ENCODE measurements around the gene SF3B2.
"Not testable (repeated sequence)": the region's sequence is repeated elsewhere in the genome, so short reads cannot be mapped to it uniquely, and the experiment has no call there.

Gene SF3B2

DNA sequence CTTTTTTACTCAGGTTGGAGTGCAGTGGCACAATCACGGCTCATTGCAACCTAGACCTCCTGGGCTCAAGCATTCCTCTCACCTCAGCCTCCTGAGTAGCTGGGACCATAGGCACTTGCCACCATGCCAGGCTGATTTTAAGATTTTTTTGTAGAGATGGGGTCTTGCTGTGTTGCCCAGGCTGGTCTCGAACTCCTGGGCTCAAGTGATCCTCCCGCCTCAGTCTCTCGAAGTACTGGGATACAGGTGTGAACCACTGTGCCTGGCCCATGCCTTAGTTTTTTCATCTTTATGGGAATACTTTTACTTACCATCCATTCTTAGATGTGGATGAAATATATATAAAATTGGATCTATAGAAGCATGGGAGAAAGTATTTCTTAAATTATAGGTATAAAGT lies 23.1 kb downstream of the SF3B2 start:
- TF ChIP-seq CTCF (conservative IDR thresholded peaks at IDR 0.05; ENCODE audit: low read length) = no peak
- H3K4me3 ChIP-seq (ENCODE audit: low read length) = no peak overlapping the region
- DNase-seq (ENCODE audit: low read depth) = no peak

- TF ChIP-seq CTCF (conservative IDR thresholded peaks at IDR 0.05; ENCODE audit: low read length) = no peak
- DNase-seq (ENCODE audit: low read depth) = peak; percentile 78
- no peak overlapping the region for H3K4me3 ChIP-seq (ENCODE audit: low read length)
Measured at GRCh38 chr11:66076561-66076960, 24.4 kb downstream of the SF3B2 start.

DNA sequence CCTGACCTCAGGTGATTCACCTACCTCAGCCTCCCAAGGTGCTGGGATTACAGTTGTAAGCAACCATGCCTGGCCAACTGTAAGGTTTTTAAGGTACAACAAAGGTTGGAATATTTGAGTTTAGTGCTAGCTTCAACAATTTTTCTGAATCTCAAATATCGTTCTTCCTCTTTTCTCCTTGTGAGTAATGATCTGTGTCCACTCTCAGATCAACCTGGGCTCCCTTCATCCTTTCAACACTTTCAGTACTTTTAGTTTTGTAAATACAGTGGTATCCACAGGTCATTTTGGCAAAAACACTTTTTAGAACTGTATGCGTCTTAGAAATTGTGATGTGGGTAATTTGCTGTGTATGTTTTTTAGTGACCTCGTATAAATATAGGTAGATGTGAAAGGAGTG lies 25.8 kb downstream of the SF3B2 start:
- no peak for TF ChIP-seq CTCF (conservative IDR thresholded peaks at IDR 0.05; ENCODE audit: low read length)
- H3K4me3 ChIP-seq (ENCODE audit: low read length) = no peak overlapping the region
- DNase-seq (ENCODE audit: low read depth) = no peak

DNA sequence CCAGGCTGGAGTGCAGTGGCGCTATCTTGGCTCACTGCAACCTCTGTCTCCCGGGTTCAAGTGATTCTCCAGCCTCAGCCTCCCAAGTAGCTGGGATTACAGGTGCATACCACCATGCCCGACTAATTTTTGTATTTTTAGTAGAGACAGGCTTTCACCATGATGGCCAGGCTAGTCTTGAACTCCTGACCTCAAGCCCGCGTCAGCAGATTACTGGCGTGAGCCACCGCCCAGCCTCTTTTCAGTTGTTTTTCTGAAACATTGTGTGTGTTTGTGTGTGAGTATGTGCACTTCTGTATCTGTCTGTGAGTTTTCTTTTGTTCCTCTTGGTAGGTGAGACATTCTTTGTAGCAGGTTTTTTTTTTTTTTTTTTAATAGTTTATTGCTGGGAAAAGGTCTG lies 26.8 kb downstream of the SF3B2 start:
- not testable (repeated sequence) for DNase-seq (ENCODE audit: low read depth); H3K4me3 ChIP-seq (ENCODE audit: low read length)

DNA sequence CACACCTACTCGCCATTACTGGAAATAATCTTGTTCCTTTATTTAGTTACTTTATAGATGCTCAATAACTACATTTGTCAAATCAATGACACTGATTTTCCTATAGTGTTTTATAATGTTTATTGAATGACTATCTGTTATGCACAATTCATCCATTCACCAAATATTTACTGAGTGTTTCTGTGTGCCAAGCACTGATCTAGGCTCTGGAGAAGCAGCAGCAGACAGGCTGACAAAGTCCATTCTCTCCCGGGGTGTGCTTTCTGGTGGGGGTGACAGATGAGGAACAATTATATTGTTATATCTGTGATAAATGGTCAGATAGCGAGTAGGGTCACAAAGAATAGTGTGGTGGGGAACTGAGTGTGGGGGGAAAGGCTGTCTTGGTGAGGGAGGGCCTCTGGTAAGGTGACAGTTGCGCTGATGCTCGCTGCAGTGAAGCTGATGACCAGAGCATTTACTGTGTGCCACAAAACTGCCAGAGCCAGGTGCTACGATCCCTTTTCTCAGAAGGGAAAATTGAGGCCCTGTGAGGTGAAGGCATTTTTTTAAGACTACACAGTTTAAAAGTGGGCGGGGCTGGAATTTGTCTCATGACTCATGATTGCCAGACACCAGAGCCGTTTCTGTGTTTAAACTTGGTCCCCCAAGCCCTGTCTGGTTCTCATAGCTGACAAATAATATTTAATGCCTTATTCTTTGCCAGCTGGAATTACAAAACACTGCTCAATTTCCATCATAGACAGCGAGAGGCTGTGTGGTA lies 28.1 kb downstream of the SF3B2 start:
- TF ChIP-seq CTCF (conservative IDR thresholded peaks at IDR 0.05; ENCODE audit: low read length) = no peak
- peak; percentile 94 for DNase-seq (ENCODE audit: low read depth)

DNA sequence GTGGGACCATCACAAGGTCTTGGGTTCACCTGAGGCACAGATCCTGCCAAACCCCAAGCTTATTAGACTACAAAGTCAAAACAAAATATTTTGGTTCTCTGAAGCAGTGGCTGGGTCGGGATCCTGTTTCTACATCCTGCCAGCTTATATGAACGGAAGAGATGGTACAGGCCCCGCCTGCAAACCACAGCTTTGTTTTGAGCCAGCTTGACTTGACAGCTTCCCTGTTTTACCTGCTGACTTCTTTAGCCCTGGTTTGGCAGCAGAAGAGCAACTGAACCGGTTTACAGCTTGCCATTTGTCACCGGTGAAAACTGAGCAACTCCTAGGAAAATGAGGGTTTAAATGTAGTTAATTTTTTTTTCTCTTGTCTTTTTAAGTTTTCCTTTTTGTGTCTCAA lies 29.3 kb downstream of the SF3B2 start:
- DNase-seq (ENCODE audit: low read depth) = no peak
- no peak overlapping the region for H3K4me3 ChIP-seq (ENCODE audit: low read length)
- no peak for TF ChIP-seq CTCF (conservative IDR thresholded peaks at IDR 0.05; ENCODE audit: low read length)

More for the DNA sequence above, 28.1 kb downstream of the SF3B2 start:
- H3K4me3 ChIP-seq (ENCODE audit: low read length) = no peak overlapping the region

- TF ChIP-seq CTCF (conservative IDR thresholded peaks at IDR 0.05; ENCODE audit: low read length) = no peak
- no peak overlapping the region for H3K4me3 ChIP-seq (ENCODE audit: low read length)
- DNase-seq (ENCODE audit: low read depth) = no peak
Measured at GRCh38 chr11:66082946-66083698, 31.0 kb downstream of the SF3B2 start.

All from AG10803 (cell line).